Right cardiac atrium (tissue), 5 donors: ENCODE measurements around the gene FOXO4. TPM values are rescaled to one million over a fixed set of nuclear protein-coding genes. Genes with fewer than 3 reads are reported as not detected.
"Not testable (repeated sequence)": the region's sequence is repeated elsewhere in the genome, so short reads cannot be mapped to it uniquely, and the experiment has no call there.

ENCODE experiments used
- ATAC-seq, 2 donors: fragments of 200-7000 bp; cut with Tn5 transposase; one replicate each; pipeline versions ENCODE4 v1.8.0 to v1.9.1; 2020; ENCODE audit warnings: moderate library complexity in 2 of 2, mild to moderate bottlenecking in 1 of 2
- DNase-seq, 3 donors: peaks; one replicate each; pipeline ENCODE4 v3.0.0-alpha.2; 2020
- H3K27ac ChIP-seq: one replicate; pipeline ENCODE4 v1.5.1; 2013; ENCODE audit warnings: mild to moderate bottlenecking, low read length, control low read depth, moderate library complexity
- H3K27me3 ChIP-seq: one replicate; pipeline ENCODE4 v1.6.1; 2013; ENCODE audit not compliant: control insufficient read depth, insufficient read depth
- H3K4me1 ChIP-seq: one replicate; pipeline ENCODE4 v1.6.1; 2013; ENCODE audit warnings: low read length; ENCODE audit not compliant: control insufficient read depth, insufficient read depth
- H3K4me3 ChIP-seq: one replicate; pipeline ENCODE4 v1.5.1; 2013; ENCODE audit warnings: low read length, control low read depth
- H3K9me3 ChIP-seq: one replicate; pipeline ENCODE4 v1.6.1; 2013; ENCODE audit warnings: low read length; ENCODE audit not compliant: control insufficient read depth
- WGBS: extraction: QIAGEN DNeasy Blood & Tissue Kit; methylation state at CpG from one replicate; pipeline ENCODE4 v1.1.7; 2013; 5-methylcytosine and 5-hydroxymethylcytosine counted together
- intact Hi-C, 4 donors: fragments of 100-400 bp; cut with DNase I; formaldehyde crosslinking; loops; one replicate each; pipeline versions ENCODE4 v1.11.0 to v1.14.0; 2022 to 2023
- long read RNA-seq, 4 donors: library from polyadenylated mRNA; unstranded; transcript quantifications; one replicate each; pipeline ENCODE4 v2.0.0, GENCODE V29; 2020 to 2021
- polyA plus RNA-seq: library from polyadenylated mRNA; stranded (reverse); fragments of 200-250 nt; gene quantifications from one replicate; pipeline ENCODE4 v1.2.3, GENCODE V29; 2013
- total RNA-seq, 4 donors: library from RNA; stranded (reverse); fragmentation: NEBNext Ultra II Directional; extraction: Animal tissue kit (Norgen Biotek cat#: 25700); gene quantifications; one replicate each; pipeline ENCODE4 v1.2.1, GENCODE V29; 2021
- donor health status: healthy with polysubstance abuse.
- donor health status: DM: no; HTN: yes; CAD: no.
- donor health status: DM: no; HTN: no; CAD: no.
- donor health status: DM: no; HTN: yes; CAD: no; lungs with severe emphysema.
- donor health status: DM: yes; HTN: yes; CAD: no.

The FOXO4 gene
- total RNA-seq = 10 to 100 TPM; 32.9 to 59.2 (median 37.1) TPM
- 27.8 TPM for polyA plus RNA-seq
- long read RNA-seq, donor 1, partial matches to known transcripts = 1 of 7 reads
- long read RNA-seq, donor 1, other reads (novel, unspliced or antisense) = 3 of 7 reads
- long read RNA-seq, donor 2, partial matches to known transcripts = 1 of 5 reads
- long read RNA-seq, donor 2, other reads (novel, unspliced or antisense) = 3 of 5 reads
- long read RNA-seq, donor 3, partial matches to known transcripts = 0 of 3 reads
- long read RNA-seq, donor 3, other reads (novel, unspliced or antisense) = 2 of 3 reads
- long read RNA-seq, donor 4, partial matches to known transcripts = 1 of 1 reads
- long read RNA-seq, donor 4, other reads (novel, unspliced or antisense) = 0 of 1 reads

GRCh38 chrX:71095555-71095980, at the start of gene FOXO4:
Gene FOXO4 (plus strand): TSS chrX:71095851. CDS start chrX:71096529, 678 bp downstream.
- ATAC-seq (peak; percentile 97), DNase-seq (peak; percentile 92 to 97 (median 96))
- H3K4me3 ChIP-seq = peak within 1 kb of the TSS; percentile 91
- peak within 1 kb of the TSS; percentile 42 for H3K27ac ChIP-seq
- intact Hi-C loops = loop anchor here in 2 of 4 donors (10.0 kb wide), 1 partner anchor 79 kb away; no protein-coding TSS in a partner anchor
- H3K9me3 ChIP-seq = no peaks in the 10 kb centered on the region
- H3K4me1 ChIP-seq = peaks cover 5% of the 10 kb centered on the region
- 0% methylated on average over 29 of the region's 29 CpGs for WGBS
- H3K27me3 ChIP-seq = no peaks in the 10 kb centered on the region

- DNase-seq, H3K4me1 ChIP-seq, intact Hi-C loops, H3K27ac ChIP-seq, H3K27me3 ChIP-seq, H3K9me3 ChIP-seq, H3K4me3 ChIP-seq, ATAC-seq: not testable (repeated sequence)
- over 99% methylated on average over 7 of the region's 8 CpGs for WGBS
These were observed 47.8 kb upstream of the FOXO4 start for GRCh38 chrX:71047891-71048290.

- whole genome bisulfite sequencing = 31% methylated on average over 7 of the region's 7 CpGs
- ATAC-seq (peak in 1 of 2 donors; percentile 23), DNase-seq (no peak)
- no peaks in the 10 kb centered on the region for H3K9me3 ChIP-seq
- no peaks in the 10 kb centered on the region for H3K4me1 ChIP-seq
- no peaks in the 10 kb centered on the region for H3K27me3 ChIP-seq
- intact Hi-C loops = no loop called here
- peak overlapping the region; percentile 49 for H3K4me3 ChIP-seq
- no peak overlapping the region for H3K27ac ChIP-seq
These were observed 42.9 kb upstream of the FOXO4 start for GRCh38 chrX:71052721-71053120.

GRCh38 chrX:71053217-71053621, 42.4 kb upstream of the FOXO4 start:
- H3K27ac ChIP-seq = peak overlapping the region; percentile 37
- intact Hi-C loops = no loop called here
- no peaks in the 10 kb centered on the region for H3K27me3 ChIP-seq
- H3K4me1 ChIP-seq = no peaks in the 10 kb centered on the region
- H3K4me3 ChIP-seq = peak overlapping the region; percentile 49
- DNase-seq = peak; percentile 15 to 65 (median 56)
- H3K9me3 ChIP-seq = no peaks in the 10 kb centered on the region
- 38% methylated on average over 18 of the region's 18 CpGs for WGBS
- peak; percentile 70 to 88 for ATAC-seq

GRCh38 chrX:71056867-71057266, 38.8 kb upstream of the FOXO4 start:
- Histone ChIP-seq H3K9me3 (no peaks in the 10 kb centered on the region), H3K27me3 (no peaks in the 10 kb centered on the region), H3K4me3 (no peak overlapping the region), H3K4me1 (no peaks in the 10 kb centered on the region), H3K27ac (no peak overlapping the region)
- DNase-seq (no peak), ATAC-seq (no peak)
- intact Hi-C loops = no loop called here

- Histone ChIP-seq H3K9me3 (no peaks in the 10 kb centered on the region), H3K4me1 (no peaks in the 10 kb centered on the region), H3K27me3 (no peaks in the 10 kb centered on the region), H3K4me3 (no peak overlapping the region), H3K27ac (no peak overlapping the region)
- ATAC-seq (no peak), DNase-seq (no peak)
- WGBS = 92% methylated on average over 3 of the region's 3 CpGs
- intact Hi-C loops = no loop called here
These were observed 37.7 kb upstream of the FOXO4 start for GRCh38 chrX:71057848-71058530.

- DNase-seq (no peak), ATAC-seq (no peak)
- Histone ChIP-seq H3K4me1 (no peaks in the 10 kb centered on the region), H3K27ac (no peak overlapping the region), H3K27me3 (no peaks in the 10 kb centered on the region), H3K4me3 (no peak overlapping the region), H3K9me3 (no peaks in the 10 kb centered on the region)
- intact Hi-C loops = no loop called here
These were observed 35.5 kb upstream of the FOXO4 start for GRCh38 chrX:71060127-71060526.

- Histone ChIP-seq H3K4me1 (no peaks in the 10 kb centered on the region), H3K4me3 (peak overlapping the region; percentile 92), H3K27ac (peak overlapping the region; percentile 95), H3K27me3 (no peaks in the 10 kb centered on the region), H3K9me3 (no peaks in the 10 kb centered on the region)
- DNase-seq (no peak), ATAC-seq (no peak)
- 10% methylated on average over 2 of the region's 2 CpGs for WGBS
- intact Hi-C loops = no loop called here
These were observed 28.6 kb upstream of the FOXO4 start for GRCh38 chrX:71067089-71067488.

GRCh38 chrX:71067712-71068043, 28.0 kb upstream of the FOXO4 start:
- under 1% methylated on average over 10 of the region's 10 CpGs for WGBS
- Histone ChIP-seq H3K27me3 (no peaks in the 10 kb centered on the region), H3K9me3 (no peaks in the 10 kb centered on the region), H3K4me3 (peak overlapping the region; percentile 92), H3K4me1 (no peaks in the 10 kb centered on the region), H3K27ac (peak overlapping the region; percentile 95)
- DNase-seq (no peak), ATAC-seq (peak; percentile 3 to 49)
- intact Hi-C loops = no loop called here

- intact Hi-C loops = no loop called here
- H3K27me3 ChIP-seq = no peaks in the 10 kb centered on the region
- H3K9me3 ChIP-seq = no peaks in the 10 kb centered on the region
- peak within 1 kb of the TSS; percentile 92 for H3K4me3 ChIP-seq
- WGBS = under 1% methylated on average over 73 of the region's 73 CpGs
- peak; percentile 91 to 97 (median 95) for DNase-seq
- H3K4me1 ChIP-seq = no peaks in the 10 kb centered on the region
- peak; percentile 99 for ATAC-seq
- H3K27ac ChIP-seq = peak within 1 kb of the TSS; percentile 95
These were observed 27.4 kb upstream of the FOXO4 start, which contains the start of gene SNX12 for GRCh38 chrX:71068044-71068918. Gene SNX12 (minus strand): TSS chrX:71068334. CDS start chrX:71068306, 28 bp downstream.
